GM23338 (cell line): ENCODE results near the gene MBD5. TPM values are rescaled to one million over a fixed set of nuclear protein-coding genes. Genes with fewer than 3 reads are reported as not detected.

Experiments used
- ATAC-seq: fragments of 200-7000 bp; cut with Tn5 transposase; 3 replicates; pipeline ENCODE4 v1.9.1; 2020
- DNase-seq: peaks from one replicate; pipeline ENCODE4 v3.0.0-alpha.2; 2015; ENCODE audit warnings: low spot score
- H2AFZ ChIP-seq: fragments of 200-600 bp; sonication (generic); 2 replicates; pipeline ENCODE4 v1.8.0; 2016; ENCODE audit warnings: antibody characterized with exemption, mild to moderate bottlenecking, moderate library complexity
- H3F3A ChIP-seq: fragments of 200-600 bp; sonication (generic); replicated peaks from 2 replicates; pipeline ENCODE4 v1.8.0; 2017; ENCODE audit warnings: antibody characterized with exemption, mixed run types, low read depth
- H3K27ac ChIP-seq: fragments of 200-600 bp; sonication (generic); 2 replicates; pipeline ENCODE4 v1.6.1; 2016; ENCODE audit warnings: low read depth
- H3K27me3 ChIP-seq: fragments of 200-600 bp; sonication (generic); 2 replicates; pipeline ENCODE4 v1.8.0; 2016; ENCODE audit warnings: mild to moderate bottlenecking, mixed run types, moderate library complexity; ENCODE audit not compliant: insufficient read depth
- H3K36me3 ChIP-seq: fragments of 200-600 bp; sonication (generic); 2 replicates; pipeline ENCODE4 v1.8.0; 2016; ENCODE audit warnings: mild to moderate bottlenecking; ENCODE audit not compliant: insufficient read depth
- H3K4me1 ChIP-seq: fragments of 200-600 bp; sonication (generic); 2 replicates; pipeline ENCODE4 v1.8.0; 2016; ENCODE audit warnings: mild to moderate bottlenecking, moderate library complexity; ENCODE audit not compliant: insufficient read depth
- H3K4me2 ChIP-seq: fragments of 200-600 bp; sonication (generic); 2 replicates; pipeline ENCODE4 v1.7.1; 2017; ENCODE audit warnings: mixed run types
- H3K4me3 ChIP-seq: fragments of 200-600 bp; sonication (generic); 2 replicates; pipeline ENCODE4 v1.6.1; 2016; ENCODE audit warnings: mixed run types
- H3K79me2 ChIP-seq: fragments of 200-600 bp; sonication (generic); replicated peaks from 2 replicates; pipeline ENCODE4 v1.8.0; 2017; ENCODE audit warnings: mild to moderate bottlenecking; ENCODE audit not compliant: insufficient read depth
- H3K9me2 ChIP-seq: fragments of 200-600 bp; sonication (generic); 2 replicates; pipeline ENCODE4 v1.8.0; 2017; ENCODE audit not compliant: insufficient read depth
- H4K20me1 ChIP-seq: fragments of 200-600 bp; sonication (generic); replicated peaks from 2 replicates; pipeline ENCODE4 v1.8.0; 2017; ENCODE audit warnings: mild to moderate bottlenecking; ENCODE audit not compliant: insufficient read depth
- H3K27ac Mint-ChIP-seq: 2 replicates; pipeline ENCODE4 v1.8.0; 2020; ENCODE audit warnings: inconsistent platforms, mild to moderate bottlenecking, moderate library complexity, mixed read lengths
- H3K27me3 Mint-ChIP-seq: 3 replicates; pipeline ENCODE4 v1.8.0; 2022; ENCODE audit warnings: low read depth, mild to moderate bottlenecking, moderate library complexity, mixed read lengths, inconsistent platforms; ENCODE audit not compliant: insufficient read depth, poor library complexity
- H3K36me3 Mint-ChIP-seq: 3 replicates; pipeline ENCODE4 v1.8.0; 2021; ENCODE audit warnings: low read depth, mild to moderate bottlenecking, inconsistent platforms, moderate library complexity, mixed read lengths
- H3K4me1 Mint-ChIP-seq: 3 replicates; pipeline ENCODE4 v1.8.0; 2020; ENCODE audit warnings: mild to moderate bottlenecking, inconsistent platforms, mixed read lengths
- H3K4me3 Mint-ChIP-seq: 3 replicates; pipeline ENCODE4 v1.8.0; 2021; ENCODE audit warnings: moderate library complexity, mild to moderate bottlenecking, inconsistent platforms, mixed read lengths
- H3K9me3 Mint-ChIP-seq: 3 replicates; pipeline ENCODE4 v1.8.0; 2020; ENCODE audit warnings: moderate library complexity, mild to moderate bottlenecking, inconsistent platforms, mixed read lengths
- CREB1 ChIP-seq: fragments of 250-450 bp; sonication (Bioruptor Pico); IDR thresholded peaks from 2 replicates; pipeline ENCODE4 v1.5.0; 2020; ENCODE audit warnings: low read depth, mild to moderate bottlenecking, moderate library complexity
- ETS1 ChIP-seq: IDR thresholded peaks from 2 replicates; pipeline ENCODE4 v1.6.1; 2016; ENCODE audit warnings: antibody characterized with exemption
- EZH2 ChIP-seq: fragments of 200-600 bp; sonication (generic); IDR thresholded peaks from one replicate; pipeline ENCODE4 v1.8.0; 2017; ENCODE audit warnings: antibody characterized with exemption, mild to moderate bottlenecking, low read depth; ENCODE audit not compliant: unreplicated experiment
- JUNB ChIP-seq: IDR thresholded peaks from one replicate; pipeline ENCODE4 v1.6.1; 2016; ENCODE audit warnings: antibody characterized with exemption; ENCODE audit not compliant: unreplicated experiment
- NANOG ChIP-seq: IDR thresholded peaks from 2 replicates; pipeline ENCODE4 v1.6.1; 2016; ENCODE audit warnings: antibody characterized with exemption, borderline replicate concordance
- POLR2AphosphoS5 ChIP-seq: IDR thresholded peaks from 2 replicates; pipeline ENCODE4 v1.6.1; 2016; ENCODE audit warnings: antibody characterized with exemption, low read depth
- REST ChIP-seq: IDR thresholded peaks from one replicate; pipeline ENCODE4 v1.6.1; 2018; ENCODE audit warnings: antibody characterized with exemption; ENCODE audit not compliant: unreplicated experiment
- STAT1 ChIP-seq: IDR thresholded peaks from one replicate; pipeline ENCODE4 v1.6.1; 2016; ENCODE audit warnings: antibody characterized with exemption; ENCODE audit not compliant: unreplicated experiment
- ZNF114 ChIP-seq: fragments of 250-450 bp; sonication (Bioruptor Pico); IDR thresholded peaks from 2 replicates; pipeline ENCODE4 v1.5.0; 2020; ENCODE audit warnings: mild to moderate bottlenecking, moderate library complexity
- ZNF331 ChIP-seq: fragments of 250-450 bp; sonication (Bioruptor Pico); IDR thresholded peaks from 2 replicates; pipeline ENCODE4 v1.5.0; 2020; ENCODE audit warnings: low read depth, mild to moderate bottlenecking, moderate library complexity
- polyA plus RNA-seq: library from polyadenylated mRNA; unstranded; fragments of >200 nt; fragmentation: Nextera tagmentation; extraction: Ambion mirVana; gene quantifications from 2 replicates; pipeline ENCODE4 v1.2.1, GENCODE V29; 2016
- total RNA-seq: library from RNA; depleted of rRNA; stranded (reverse); fragments of >200 nt; shearing (Covaris generic); gene quantifications from 2 replicates; pipeline ENCODE4 v1.2.3, GENCODE V29; 2014
- TF ChIP-seq, protein P1 (sequence below): fragments of 250-450 bp; sonication (Bioruptor Pico); IDR thresholded peaks from 2 replicates; pipeline ENCODE4 v1.5.0; 2020; ENCODE audit warnings: mild to moderate bottlenecking, moderate library complexity
- TF ChIP-seq, protein P2 (sequence below), 2 experiments: fragments of 200-600 bp in 1 of 2; sonication (generic) in 1 of 2; conservative IDR thresholded peaks; 2 replicates each; pipeline versions ENCODE4 v1.5.1 to v1.6.1; 2016 to 2017; ENCODE audit warnings: antibody characterized with exemption in 2 of 2, low read depth in 2 of 2, mild to moderate bottlenecking in 2 of 2, moderate library complexity in 1 of 2

MBD5 gene
- total and polyA plus RNA-seq, 2 experiments from 2014 or later = 16.2 to 23.1 TPM

DNA sequence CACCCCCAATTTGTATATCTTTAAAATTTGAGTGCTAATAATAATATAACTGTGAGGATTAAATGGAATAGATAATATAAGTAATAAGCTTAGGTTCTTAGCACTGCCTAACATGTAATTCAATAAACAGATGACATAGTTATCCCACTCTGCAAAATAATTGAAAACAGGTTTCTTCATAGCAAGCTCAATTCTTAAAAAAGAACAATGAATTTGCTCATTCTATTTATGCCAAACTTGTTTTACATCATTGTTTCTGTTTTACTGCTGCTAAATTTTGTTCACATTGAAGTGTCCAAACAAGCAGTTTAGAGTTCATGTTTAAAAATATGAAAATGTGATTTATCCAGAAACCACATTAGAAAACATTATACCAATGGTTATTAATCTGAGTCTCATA, 217.0 kb downstream of the MBD5 start:
- Histone ChIP-seq H3K4me3 (no peak overlapping the region), H3K4me2 (no peak overlapping the region), H3K4me1 (no peaks in the 10 kb centered on the region), H3F3A (no peaks in the 10 kb centered on the region), H3K27ac (no peak overlapping the region), H3K27me3 (no peaks in the 10 kb centered on the region), H3K9me2 (no peaks in the 10 kb centered on the region), H3K79me2 (no peaks in the 10 kb centered on the region), H4K20me1 (no peaks in the 10 kb centered on the region), H3K36me3 (peaks cover 8% of the 10 kb centered on the region; the same call in 1 of the 2 replicates), H2AFZ (no peak overlapping the region)
- ATAC-seq = no peak
- no peak for TF ChIP-seq NANOG
- no peak for TF ChIP-seq STAT1
- no peak for TF ChIP-seq ZNF331 (CRISPR knock-in tag)
- no peak for TF ChIP-seq CREB1 (CRISPR knock-in tag)
- no peak for TF ChIP-seq ZNF114
- no peak for TF ChIP-seq POLR2AphosphoS5
- TF ChIP-seq, protein P1, sequence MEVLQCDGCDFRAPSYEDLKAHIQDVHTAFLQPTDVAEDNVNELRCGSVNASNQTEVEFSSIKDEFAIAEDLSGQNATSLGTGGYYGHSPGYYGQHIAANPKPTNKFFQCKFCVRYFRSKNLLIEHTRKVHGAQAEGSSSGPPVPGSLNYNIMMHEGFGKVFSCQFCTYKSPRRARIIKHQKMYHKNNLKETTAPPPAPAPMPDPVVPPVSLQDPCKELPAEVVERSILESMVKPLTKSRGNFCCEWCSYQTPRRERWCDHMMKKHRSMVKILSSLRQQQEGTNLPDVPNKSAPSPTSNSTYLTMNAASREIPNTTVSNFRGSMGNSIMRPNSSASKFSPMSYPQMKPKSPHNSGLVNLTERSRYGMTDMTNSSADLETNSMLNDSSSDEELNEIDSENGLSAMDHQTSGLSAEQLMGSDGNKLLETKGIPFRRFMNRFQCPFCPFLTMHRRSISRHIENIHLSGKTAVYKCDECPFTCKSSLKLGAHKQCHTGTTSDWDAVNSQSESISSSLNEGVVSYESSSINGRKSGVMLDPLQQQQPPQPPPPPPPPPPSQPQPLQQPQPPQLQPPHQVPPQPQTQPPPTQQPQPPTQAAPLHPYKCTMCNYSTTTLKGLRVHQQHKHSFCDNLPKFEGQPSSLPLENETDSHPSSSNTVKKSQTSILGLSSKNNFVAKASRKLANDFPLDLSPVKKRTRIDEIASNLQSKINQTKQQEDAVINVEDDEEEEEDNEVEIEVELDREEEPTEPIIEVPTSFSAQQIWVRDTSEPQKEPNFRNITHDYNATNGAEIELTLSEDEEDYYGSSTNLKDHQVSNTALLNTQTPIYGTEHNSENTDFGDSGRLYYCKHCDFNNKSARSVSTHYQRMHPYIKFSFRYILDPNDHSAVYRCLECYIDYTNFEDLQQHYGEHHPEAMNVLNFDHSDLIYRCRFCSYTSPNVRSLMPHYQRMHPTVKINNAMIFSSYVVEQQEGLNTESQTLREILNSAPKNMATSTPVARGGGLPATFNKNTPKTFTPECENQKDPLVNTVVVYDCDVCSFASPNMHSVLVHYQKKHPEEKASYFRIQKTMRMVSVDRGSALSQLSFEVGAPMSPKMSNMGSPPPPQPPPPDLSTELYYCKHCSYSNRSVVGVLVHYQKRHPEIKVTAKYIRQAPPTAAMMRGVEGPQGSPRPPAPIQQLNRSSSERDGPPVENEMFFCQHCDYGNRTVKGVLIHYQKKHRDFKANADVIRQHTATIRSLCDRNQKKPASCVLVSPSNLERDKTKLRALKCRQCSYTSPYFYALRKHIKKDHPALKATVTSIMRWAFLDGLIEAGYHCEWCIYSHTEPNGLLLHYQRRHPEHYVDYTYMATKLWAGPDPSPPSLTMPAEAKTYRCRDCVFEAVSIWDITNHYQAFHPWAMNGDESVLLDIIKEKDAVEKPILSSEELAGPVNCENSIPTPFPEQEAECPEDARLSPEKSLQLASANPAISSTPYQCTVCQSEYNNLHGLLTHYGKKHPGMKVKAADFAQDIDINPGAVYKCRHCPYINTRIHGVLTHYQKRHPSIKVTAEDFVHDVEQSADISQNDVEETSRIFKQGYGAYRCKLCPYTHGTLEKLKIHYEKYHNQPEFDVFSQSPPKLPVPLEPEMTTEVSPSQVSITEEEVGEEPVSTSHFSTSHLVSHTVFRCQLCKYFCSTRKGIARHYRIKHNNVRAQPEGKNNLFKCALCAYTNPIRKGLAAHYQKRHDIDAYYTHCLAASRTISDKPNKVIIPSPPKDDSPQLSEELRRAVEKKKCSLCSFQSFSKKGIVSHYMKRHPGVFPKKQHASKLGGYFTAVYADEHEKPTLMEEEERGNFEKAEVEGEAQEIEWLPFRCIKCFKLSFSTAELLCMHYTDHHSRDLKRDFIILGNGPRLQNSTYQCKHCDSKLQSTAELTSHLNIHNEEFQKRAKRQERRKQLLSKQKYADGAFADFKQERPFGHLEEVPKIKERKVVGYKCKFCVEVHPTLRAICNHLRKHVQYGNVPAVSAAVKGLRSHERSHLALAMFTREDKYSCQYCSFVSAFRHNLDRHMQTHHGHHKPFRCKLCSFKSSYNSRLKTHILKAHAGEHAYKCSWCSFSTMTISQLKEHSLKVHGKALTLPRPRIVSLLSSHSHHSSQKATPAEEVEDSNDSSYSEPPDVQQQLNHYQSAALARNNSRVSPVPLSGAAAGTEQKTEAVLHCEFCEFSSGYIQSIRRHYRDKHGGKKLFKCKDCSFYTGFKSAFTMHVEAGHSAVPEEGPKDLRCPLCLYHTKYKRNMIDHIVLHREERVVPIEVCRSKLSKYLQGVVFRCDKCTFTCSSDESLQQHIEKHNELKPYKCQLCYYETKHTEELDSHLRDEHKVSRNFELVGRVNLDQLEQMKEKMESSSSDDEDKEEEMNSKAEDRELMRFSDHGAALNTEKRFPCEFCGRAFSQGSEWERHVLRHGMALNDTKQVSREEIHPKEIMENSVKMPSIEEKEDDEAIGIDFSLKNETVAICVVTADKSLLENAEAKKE (CRISPR knock-in tag) = no peak
- no peak for TF ChIP-seq JUNB
- no peak for TF ChIP-seq EZH2
- TF ChIP-seq ETS1 = no peak
- TF ChIP-seq, protein P2, sequence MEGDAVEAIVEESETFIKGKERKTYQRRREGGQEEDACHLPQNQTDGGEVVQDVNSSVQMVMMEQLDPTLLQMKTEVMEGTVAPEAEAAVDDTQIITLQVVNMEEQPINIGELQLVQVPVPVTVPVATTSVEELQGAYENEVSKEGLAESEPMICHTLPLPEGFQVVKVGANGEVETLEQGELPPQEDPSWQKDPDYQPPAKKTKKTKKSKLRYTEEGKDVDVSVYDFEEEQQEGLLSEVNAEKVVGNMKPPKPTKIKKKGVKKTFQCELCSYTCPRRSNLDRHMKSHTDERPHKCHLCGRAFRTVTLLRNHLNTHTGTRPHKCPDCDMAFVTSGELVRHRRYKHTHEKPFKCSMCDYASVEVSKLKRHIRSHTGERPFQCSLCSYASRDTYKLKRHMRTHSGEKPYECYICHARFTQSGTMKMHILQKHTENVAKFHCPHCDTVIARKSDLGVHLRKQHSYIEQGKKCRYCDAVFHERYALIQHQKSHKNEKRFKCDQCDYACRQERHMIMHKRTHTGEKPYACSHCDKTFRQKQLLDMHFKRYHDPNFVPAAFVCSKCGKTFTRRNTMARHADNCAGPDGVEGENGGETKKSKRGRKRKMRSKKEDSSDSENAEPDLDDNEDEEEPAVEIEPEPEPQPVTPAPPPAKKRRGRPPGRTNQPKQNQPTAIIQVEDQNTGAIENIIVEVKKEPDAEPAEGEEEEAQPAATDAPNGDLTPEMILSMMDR (conservative IDR thresholded peaks at IDR 0.05; ENCODE audit: low read depth in 2 of 2) = no peak
- TF ChIP-seq REST = no peak
- Mint-ChIP-seq H3K27me3 (no peaks in the 10 kb centered on the region), H3K36me3 (peaks cover 42% of the 10 kb centered on the region), H3K4me3 (no peak overlapping the region), H3K27ac (no peak overlapping the region), H3K9me3 (peaks cover 14% of the 10 kb centered on the region; the same call in 2 of the 3 replicates), H3K4me1 (no peaks in the 10 kb centered on the region)
- no peak for DNase-seq
